Measurements from ENCODE around the gene COL5A3. TPM values are rescaled to one million over a fixed set of nuclear protein-coding genes. Genes with fewer than 3 reads are reported as not detected.
"Not testable (repeated sequence)": the region's sequence is repeated elsewhere in the genome, so short reads cannot be mapped to it uniquely, and the experiment has no call there.

The COL5A3 gene
- total RNA-seq, 1 donor from 2014 or later, result not detected

- DNase-seq (ENCODE audit: low read depth, low spot score), result no peak
Observed at GRCh38 chr19:9971166-9971897, 39.0 kb downstream of the COL5A3 start.

GRCh38 chr19:9970481-9970880, 39.8 kb downstream of the COL5A3 start:
- no peak for DNase-seq (ENCODE audit: low read depth, low spot score)

GRCh38 chr19:9969688-9969975, 40.7 kb downstream of the COL5A3 start:
- DNase-seq (ENCODE audit: low read depth, low spot score), result no peak

- DNase-seq (ENCODE audit: low read depth, low spot score), result no peak
Observed at GRCh38 chr19:9968820-9969687, 41.2 kb downstream of the COL5A3 start.

- no peak for DNase-seq (ENCODE audit: low read depth, low spot score)
Observed at GRCh38 chr19:9967326-9967725, 43.0 kb downstream of the COL5A3 start.

- DNase-seq (ENCODE audit: low read depth, low spot score), result no peak
Observed at GRCh38 chr19:9966448-9966847, 43.9 kb downstream of the COL5A3 start.

- no peak for DNase-seq (ENCODE audit: low read depth, low spot score)
Observed at GRCh38 chr19:9966024-9966423, 44.3 kb downstream of the COL5A3 start.

GRCh38 chr19:9962623-9963290, 47.5 kb downstream of the COL5A3 start:
- no peak for DNase-seq (ENCODE audit: low read depth, low spot score)

- no peak for DNase-seq (ENCODE audit: low read depth, low spot score)
Observed at GRCh38 chr19:9961103-9961502, 49.2 kb downstream of the COL5A3 start.

- no peak for DNase-seq (ENCODE audit: low read depth, low spot score)
Observed at GRCh38 chr19:9958379-9958821, 51.9 kb downstream of the COL5A3 start.

- DNase-seq (ENCODE audit: low read depth, low spot score), result no peak
Observed at GRCh38 chr19:9956956-9957355, 53.3 kb downstream of the COL5A3 start.

GRCh38 chr19:9953802-9954542, 56.3 kb downstream of the COL5A3 start:
- no peak for DNase-seq (ENCODE audit: low read depth, low spot score)

GRCh38 chr19:9952276-9952675, 58.0 kb downstream of the COL5A3 start:
- no peak for DNase-seq (ENCODE audit: low read depth, low spot score)

GRCh38 chr19:9947441-9947840, 62.9 kb downstream of the COL5A3 start:
- no peak for DNase-seq (ENCODE audit: low read depth, low spot score)

- not testable (repeated sequence) for DNase-seq (ENCODE audit: low read depth, low spot score)
Observed at GRCh38 chr19:9946528-9947125, 63.7 kb downstream of the COL5A3 start.

GRCh38 chr19:9945319-9945966, 64.9 kb downstream of the COL5A3 start:
- no peak for DNase-seq (ENCODE audit: low read depth, low spot score)

- no peak for DNase-seq (ENCODE audit: low read depth, low spot score)
Observed at GRCh38 chr19:9943744-9944143, 66.6 kb downstream of the COL5A3 start.

GRCh38 chr19:9941671-9942070, 68.6 kb downstream of the COL5A3 start:
- no peak for DNase-seq (ENCODE audit: low read depth, low spot score)

GRCh38 chr19:9941231-9941630, 69.1 kb downstream of the COL5A3 start:
- DNase-seq (ENCODE audit: low read depth, low spot score), result no peak

GRCh38 chr19:9940778-9941177, 69.5 kb downstream of the COL5A3 start:
- DNase-seq (ENCODE audit: low read depth, low spot score), result no peak
